HEK293T (cell line): ENCODE data around the gene MYO16.

ENCODE experiments used
- CTCF ChIA-PET: fragments of 350-600 bp; formaldehyde crosslinking; extraction: SDS; loops from one replicate; lab custom pipeline; 2021; ENCODE audit warnings: antibody characterized with exemption, inconsistent platforms; lab: Yijun Ruan, JAX
- POLR2A ChIA-PET: fragments of 350-600 bp; formaldehyde crosslinking; extraction: SDS; loops from one replicate; lab custom pipeline; 2020; ENCODE audit warnings: antibody characterized with exemption, inconsistent platforms; lab: Yijun Ruan, JAX
- DNase-seq: peaks from one replicate; pipeline ENCODE4 v3.0.0; 2012; ENCODE audit warnings: mixed read lengths; ENCODE audit errors: extremely low spot score
- ARNT ChIP-seq: fragments of 450-650 bp; IDR thresholded peaks from 2 replicates; pipeline ENCODE4 v1.6.1; 2017; ENCODE audit warnings: mild to moderate bottlenecking
- BHLHE40 ChIP-seq: fragments of 450-650 bp; IDR thresholded peaks from 2 replicates; pipeline ENCODE4 v1.6.1; 2016; ENCODE audit warnings: mild to moderate bottlenecking, moderate library complexity, borderline replicate concordance
- CTBP1 ChIP-seq: fragments of 450-650 bp; IDR thresholded peaks from 2 replicates; pipeline ENCODE4 v1.6.1; 2016; ENCODE audit warnings: borderline replicate concordance
- ELF4 ChIP-seq: fragments of 450-650 bp; IDR thresholded peaks from 2 replicates; pipeline ENCODE4 v1.6.1; 2017; ENCODE audit warnings: antibody characterized with exemption
- FOXA1 ChIP-seq: fragments of 450-650 bp; IDR thresholded peaks from 2 replicates; pipeline ENCODE4 v1.6.1; 2016; ENCODE audit warnings: mild to moderate bottlenecking
- FOXK2 ChIP-seq: fragments of 450-650 bp; IDR thresholded peaks from 2 replicates; pipeline ENCODE4 v1.6.1; 2016; ENCODE audit warnings: mild to moderate bottlenecking
- FOXM1 ChIP-seq: fragments of 450-650 bp; IDR thresholded peaks from 2 replicates; pipeline ENCODE4 v1.6.1; 2017; ENCODE audit warnings: mild to moderate bottlenecking, borderline replicate concordance
- HDGF ChIP-seq: fragments of 450-650 bp; IDR thresholded peaks from 2 replicates; pipeline ENCODE4 v1.6.1; 2017; ENCODE audit warnings: antibody characterized with exemption, borderline replicate concordance
- L3MBTL2 ChIP-seq: fragments of 450-650 bp; conservative IDR thresholded peaks from 2 replicates; pipeline ENCODE4 v1.6.1; 2016; ENCODE audit warnings: mild to moderate bottlenecking
- LEF1 ChIP-seq: fragments of 450-650 bp; IDR thresholded peaks from 2 replicates; pipeline ENCODE4 v1.6.1; 2017; ENCODE audit warnings: mild to moderate bottlenecking, borderline replicate concordance
- NFRKB ChIP-seq: fragments of 450-650 bp; IDR thresholded peaks from 2 replicates; pipeline ENCODE4 v1.6.1; 2016; ENCODE audit warnings: mild to moderate bottlenecking, moderate library complexity
- PKNOX1 ChIP-seq: fragments of 450-650 bp; IDR thresholded peaks from 2 replicates; pipeline ENCODE4 v1.6.1; 2016
- SP1 ChIP-seq: fragments of 450-650 bp; IDR thresholded peaks from 2 replicates; pipeline ENCODE4 v1.6.1; 2017
- SUZ12 ChIP-seq: fragments of 450-650 bp; IDR thresholded peaks from 2 replicates; pipeline ENCODE4 v1.6.1; 2016; ENCODE audit warnings: mild to moderate bottlenecking
- TARDBP ChIP-seq: fragments of 450-650 bp; IDR thresholded peaks from 2 replicates; pipeline ENCODE4 v1.6.1; 2016
- ZNF384 ChIP-seq: fragments of 450-650 bp; IDR thresholded peaks from 2 replicates; pipeline ENCODE4 v1.6.1; 2016

The MYO16 gene

GRCh38 chr13:108700422-108701170, 71.2 kb downstream of the MYO16 start:
- no peak for DNase-seq
- ChIA-PET CTCF (no interaction called here), POLR2A (no interaction called here)
- no peak for TF ChIP-seq FOXM1
- no peak for TF ChIP-seq ZNF384
- TF ChIP-seq ELF4, result no peak
- TF ChIP-seq FOXA1, result no peak
- no peak for TF ChIP-seq HDGF
- no peak for TF ChIP-seq NFRKB
- TF ChIP-seq BHLHE40, result no peak

GRCh38 chr13:108702171-108702570, 72.8 kb downstream of the MYO16 start:
- TF ChIP-seq ELF4, result no peak
- TF ChIP-seq LEF1, result no peak
- no peak for TF ChIP-seq ARNT
- no peak for TF ChIP-seq SUZ12
- TF ChIP-seq CTBP1, result no peak
- ChIA-PET POLR2A (no interaction called here), CTCF (no interaction called here)
- no peak for DNase-seq

- ChIA-PET POLR2A (no interaction called here), CTCF (no interaction called here)
- DNase-seq, result no peak
- TF ChIP-seq L3MBTL2 (no peak), LEF1 (no peak), FOXK2 (no peak), ARNT (no peak), TARDBP (no peak), CTBP1 (no peak), HDGF (no peak), BHLHE40 (no peak), SUZ12 (no peak), FOXM1 (no peak), PKNOX1 (no peak), ZNF384 (no peak), FOXA1 (no peak), SP1 (no peak), NFRKB (no peak), ELF4 (no peak)
These were observed 75.6 kb downstream of the MYO16 start for GRCh38 chr13:108705031-108705430.

- DNase-seq, result no peak
- ChIA-PET POLR2A (no interaction called here), CTCF (interaction anchor here (0.8 kb wide), 1 partner anchor 15 kb away, joined by 3 read pairs; no protein-coding TSS in a partner anchor)
- no peak for TF ChIP-seq L3MBTL2
- TF ChIP-seq SP1, result no peak
- TF ChIP-seq LEF1, result no peak
- no peak for TF ChIP-seq PKNOX1
- no peak for TF ChIP-seq FOXM1
- no peak for TF ChIP-seq ARNT
- no peak for TF ChIP-seq FOXK2
- TF ChIP-seq CTBP1, result no peak
- no peak for TF ChIP-seq BHLHE40
- TF ChIP-seq FOXA1, result no peak
- TF ChIP-seq ZNF384, result no peak
- TF ChIP-seq ELF4, result no peak
- no peak for TF ChIP-seq NFRKB
These were observed 78.2 kb downstream of the MYO16 start for GRCh38 chr13:108707584-108707983.

- TF ChIP-seq L3MBTL2 (no peak), SP1 (no peak), ZNF384 (no peak), HDGF (no peak), CTBP1 (no peak), FOXK2 (no peak), TARDBP (no peak), BHLHE40 (no peak), ELF4 (no peak), SUZ12 (no peak), NFRKB (no peak), ARNT (no peak), FOXM1 (no peak), FOXA1 (no peak), PKNOX1 (no peak), LEF1 (no peak)
- ChIA-PET POLR2A (no interaction called here), CTCF (no interaction called here)
- no peak for DNase-seq
These were observed 79.5 kb downstream of the MYO16 start for GRCh38 chr13:108708921-108709320.

GRCh38 chr13:108711386-108711785, 82.0 kb downstream of the MYO16 start:
- ChIA-PET CTCF (no interaction called here), POLR2A (no interaction called here)
- no peak for DNase-seq

More at GRCh38 chr13:108711386-108711785, 82.0 kb downstream of the MYO16 start:
- TF ChIP-seq CTBP1 (no peak), ELF4 (no peak), FOXA1 (no peak), BHLHE40 (no peak), HDGF (no peak), SP1 (no peak), FOXK2 (no peak), LEF1 (no peak), NFRKB (no peak), L3MBTL2 (no peak), SUZ12 (no peak)
